ENCODE data around the gene ACIN1. TPM values are rescaled to one million over a fixed set of nuclear protein-coding genes. Genes with fewer than 3 reads are reported as not detected.

Gene ACIN1
- total RNA-seq, 1 donor from 2014 or later = 458 TPM

DNA sequence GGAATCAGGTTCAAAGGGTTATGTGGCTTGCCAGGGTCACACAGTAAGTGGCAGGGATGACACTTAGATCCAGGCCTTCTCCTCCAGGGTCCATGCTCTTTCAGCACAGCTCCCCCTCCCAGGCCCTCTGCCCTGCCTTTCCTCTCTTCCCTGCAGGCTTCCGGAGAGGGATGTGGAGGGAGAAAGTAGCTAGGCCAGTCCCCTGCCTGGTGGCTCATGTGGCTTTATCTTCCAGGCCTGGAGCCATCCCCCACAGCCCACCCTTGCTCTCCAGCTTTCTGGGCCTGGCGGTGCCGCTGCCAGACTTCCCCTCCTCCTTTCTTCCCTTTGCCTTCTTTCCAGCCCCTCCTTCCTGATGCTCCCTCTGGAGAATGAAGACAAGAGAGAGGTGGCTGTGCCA lies 51.2 kb downstream of the ACIN1 start:
- TF ChIP-seq, protein P1, sequence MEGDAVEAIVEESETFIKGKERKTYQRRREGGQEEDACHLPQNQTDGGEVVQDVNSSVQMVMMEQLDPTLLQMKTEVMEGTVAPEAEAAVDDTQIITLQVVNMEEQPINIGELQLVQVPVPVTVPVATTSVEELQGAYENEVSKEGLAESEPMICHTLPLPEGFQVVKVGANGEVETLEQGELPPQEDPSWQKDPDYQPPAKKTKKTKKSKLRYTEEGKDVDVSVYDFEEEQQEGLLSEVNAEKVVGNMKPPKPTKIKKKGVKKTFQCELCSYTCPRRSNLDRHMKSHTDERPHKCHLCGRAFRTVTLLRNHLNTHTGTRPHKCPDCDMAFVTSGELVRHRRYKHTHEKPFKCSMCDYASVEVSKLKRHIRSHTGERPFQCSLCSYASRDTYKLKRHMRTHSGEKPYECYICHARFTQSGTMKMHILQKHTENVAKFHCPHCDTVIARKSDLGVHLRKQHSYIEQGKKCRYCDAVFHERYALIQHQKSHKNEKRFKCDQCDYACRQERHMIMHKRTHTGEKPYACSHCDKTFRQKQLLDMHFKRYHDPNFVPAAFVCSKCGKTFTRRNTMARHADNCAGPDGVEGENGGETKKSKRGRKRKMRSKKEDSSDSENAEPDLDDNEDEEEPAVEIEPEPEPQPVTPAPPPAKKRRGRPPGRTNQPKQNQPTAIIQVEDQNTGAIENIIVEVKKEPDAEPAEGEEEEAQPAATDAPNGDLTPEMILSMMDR (IDR thresholded peaks at IDR 0.05; ENCODE audit: unreplicated experiment) = no peak
- H3K9me3 Mint-ChIP-seq (ENCODE audit: low read depth) = no peaks in the 10 kb centered on the region
- no peak overlapping the region for H3K27ac Mint-ChIP-seq
- no peak overlapping the region for H3K4me3 Mint-ChIP-seq (ENCODE audit: low read depth)
- peaks cover 4% of the 10 kb centered on the region for H3K36me3 Mint-ChIP-seq (ENCODE audit: insufficient read depth)
- peaks cover 7% of the 10 kb centered on the region for H3K27me3 Mint-ChIP-seq
- no peak for DNase-seq (ENCODE audit: low spot score, unreplicated experiment)
- H3K4me1 Mint-ChIP-seq (ENCODE audit: low read depth) = peaks cover 2% of the 10 kb centered on the region

DNA sequence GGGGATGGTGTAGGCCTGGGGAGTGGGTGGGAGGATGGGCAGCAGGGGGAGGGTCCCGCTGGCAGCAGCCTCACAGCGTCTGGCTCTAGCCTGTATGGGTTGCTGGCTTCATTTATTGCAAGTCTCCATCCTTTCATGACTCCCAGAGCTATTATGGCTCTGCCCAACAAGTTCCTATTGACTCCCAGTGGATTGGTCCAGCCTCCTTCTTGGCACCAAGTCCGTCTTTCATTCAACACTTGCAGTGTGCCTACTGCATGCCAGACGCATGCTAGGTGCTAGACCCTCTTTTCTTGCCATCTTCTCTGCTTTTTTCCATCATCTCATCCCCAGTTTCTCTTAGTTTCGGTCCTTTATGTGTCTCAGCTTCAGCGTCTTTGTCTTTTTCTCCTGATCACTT lies 51.8 kb downstream of the ACIN1 start:
- H3K27me3 Mint-ChIP-seq = peaks cover 7% of the 10 kb centered on the region
- H3K9me3 Mint-ChIP-seq (ENCODE audit: low read depth) = no peaks in the 10 kb centered on the region
- TF ChIP-seq, protein P1 (IDR thresholded peaks at IDR 0.05; ENCODE audit: unreplicated experiment) = no peak
- peaks cover 2% of the 10 kb centered on the region for H3K4me1 Mint-ChIP-seq (ENCODE audit: low read depth)
- peaks cover 4% of the 10 kb centered on the region for H3K36me3 Mint-ChIP-seq (ENCODE audit: insufficient read depth)
- no peak for DNase-seq (ENCODE audit: low spot score, unreplicated experiment)
- H3K4me3 Mint-ChIP-seq (ENCODE audit: low read depth) = no peak overlapping the region
- H3K27ac Mint-ChIP-seq = no peak overlapping the region

DNA sequence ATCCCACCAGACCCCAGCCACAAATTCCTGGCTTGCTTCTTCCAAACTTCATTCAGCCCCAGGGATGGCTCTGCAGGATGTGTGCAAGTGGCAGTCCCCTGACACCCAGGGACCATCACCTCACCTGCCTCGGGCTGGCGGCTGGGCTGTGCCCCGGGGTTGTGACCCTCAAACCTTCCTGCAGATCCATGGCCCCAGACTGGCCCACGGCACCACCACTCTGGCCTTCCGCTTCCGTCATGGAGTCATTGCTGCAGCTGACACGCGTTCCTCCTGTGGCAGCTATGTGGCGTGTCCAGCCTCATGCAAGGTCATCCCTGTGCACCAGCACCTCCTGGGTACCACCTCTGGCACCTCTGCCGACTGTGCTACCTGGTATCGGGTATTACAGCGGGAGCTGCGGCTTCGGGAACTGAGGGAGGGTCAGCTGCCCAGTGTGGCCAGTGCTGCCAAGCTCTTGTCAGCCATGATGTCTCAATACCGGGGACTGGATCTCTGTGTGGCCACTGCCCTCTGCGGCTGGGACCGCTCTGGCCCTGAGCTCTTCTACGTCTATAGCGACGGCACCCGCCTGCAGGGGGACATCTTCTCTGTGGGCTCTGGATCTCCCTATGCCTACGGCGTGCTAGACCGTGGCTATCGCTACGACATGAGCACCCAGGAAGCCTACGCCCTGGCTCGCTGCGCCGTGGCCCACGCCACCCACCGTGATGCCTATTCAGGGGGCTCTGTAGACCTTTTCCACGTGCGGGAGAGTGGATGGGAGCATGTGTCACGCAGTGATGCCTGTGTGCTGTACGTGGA lies 52.6 kb downstream of the ACIN1 start, which contains the start of gene PSMB11:
PSMB11 (plus strand) TSS at position 51 of the 804 bp plus-strand sequence; CDS start at position 65, 14 bp downstream.
- Mint-ChIP-seq H3K27me3 (peaks cover 7% of the 10 kb centered on the region), H3K9me3 (ENCODE audit: low read depth) (no peaks in the 10 kb centered on the region), H3K4me3 (ENCODE audit: low read depth) (no peak within 1 kb of the TSS), H3K27ac (no peak within 1 kb of the TSS), H3K4me1 (ENCODE audit: low read depth) (peaks cover 2% of the 10 kb centered on the region), H3K36me3 (ENCODE audit: insufficient read depth) (peaks cover under 1% of the 10 kb centered on the region)
- no peak for DNase-seq (ENCODE audit: low spot score, unreplicated experiment)
- TF ChIP-seq, protein P1 (IDR thresholded peaks at IDR 0.05; ENCODE audit: unreplicated experiment) = no peak

DNA sequence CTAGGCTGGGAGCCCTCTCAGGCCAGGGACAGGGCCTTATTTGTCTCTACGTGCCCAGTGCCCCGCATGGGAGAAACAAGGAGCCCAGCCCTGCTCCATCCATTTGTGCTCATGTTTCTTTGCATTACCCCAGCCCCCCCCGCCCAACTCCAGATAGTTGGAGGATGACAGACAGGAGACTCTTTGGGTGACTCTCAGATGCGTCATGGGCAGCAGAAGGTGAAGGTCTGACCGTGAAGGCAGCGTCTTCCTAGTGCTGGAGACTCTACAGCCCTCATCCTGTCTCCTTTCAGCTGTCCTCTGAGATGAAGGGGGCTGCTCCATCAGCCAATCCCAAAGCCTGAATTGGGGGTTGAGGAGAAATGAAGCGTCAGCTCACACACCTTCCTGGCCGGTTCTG lies 53.2 kb downstream of the ACIN1 start:
- Mint-ChIP-seq H3K27ac (no peak overlapping the region), H3K4me3 (ENCODE audit: low read depth) (no peak overlapping the region), H3K27me3 (peaks cover 7% of the 10 kb centered on the region), H3K9me3 (ENCODE audit: low read depth) (no peaks in the 10 kb centered on the region), H3K36me3 (ENCODE audit: insufficient read depth) (no peaks in the 10 kb centered on the region), H3K4me1 (ENCODE audit: low read depth) (peaks cover 2% of the 10 kb centered on the region)
- TF ChIP-seq, protein P1 (IDR thresholded peaks at IDR 0.05; ENCODE audit: unreplicated experiment) = no peak
- no peak for DNase-seq (ENCODE audit: low spot score, unreplicated experiment)

DNA sequence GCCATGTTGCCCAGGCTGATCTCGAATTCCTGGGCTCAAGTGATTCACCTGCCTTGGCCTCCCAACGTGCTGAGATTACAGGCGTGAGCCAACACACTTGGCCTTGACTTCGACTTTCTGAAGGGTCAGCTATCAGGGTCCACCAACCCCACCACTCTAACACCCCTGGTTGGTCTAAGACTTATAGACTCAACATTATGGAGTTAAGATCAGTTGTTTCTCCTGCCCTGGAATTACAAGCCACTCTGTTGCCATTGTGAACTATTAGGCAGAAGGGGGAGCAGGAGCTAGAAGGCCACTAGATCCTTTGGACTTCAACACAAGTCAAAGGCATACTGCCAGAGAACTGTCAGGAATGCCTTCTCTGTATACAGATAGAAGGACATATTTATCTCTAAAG lies 54.8 kb downstream of the ACIN1 start:
- Mint-ChIP-seq H3K9me3 (ENCODE audit: low read depth) (no peaks in the 10 kb centered on the region), H3K27ac (no peak overlapping the region)

More for the DNA sequence above, 54.8 kb downstream of the ACIN1 start:
- H3K36me3 Mint-ChIP-seq (ENCODE audit: insufficient read depth) = no peaks in the 10 kb centered on the region
- TF ChIP-seq, protein P1 (IDR thresholded peaks at IDR 0.05; ENCODE audit: unreplicated experiment) = no peak
- no peak overlapping the region for H3K4me3 Mint-ChIP-seq (ENCODE audit: low read depth)
- DNase-seq (ENCODE audit: low spot score, unreplicated experiment) = no peak
- H3K27me3 Mint-ChIP-seq = peaks cover 7% of the 10 kb centered on the region
- peaks cover 2% of the 10 kb centered on the region for H3K4me1 Mint-ChIP-seq (ENCODE audit: low read depth)
